ENCODE results near the gene CD79B.

CD79B gene

DNA sequence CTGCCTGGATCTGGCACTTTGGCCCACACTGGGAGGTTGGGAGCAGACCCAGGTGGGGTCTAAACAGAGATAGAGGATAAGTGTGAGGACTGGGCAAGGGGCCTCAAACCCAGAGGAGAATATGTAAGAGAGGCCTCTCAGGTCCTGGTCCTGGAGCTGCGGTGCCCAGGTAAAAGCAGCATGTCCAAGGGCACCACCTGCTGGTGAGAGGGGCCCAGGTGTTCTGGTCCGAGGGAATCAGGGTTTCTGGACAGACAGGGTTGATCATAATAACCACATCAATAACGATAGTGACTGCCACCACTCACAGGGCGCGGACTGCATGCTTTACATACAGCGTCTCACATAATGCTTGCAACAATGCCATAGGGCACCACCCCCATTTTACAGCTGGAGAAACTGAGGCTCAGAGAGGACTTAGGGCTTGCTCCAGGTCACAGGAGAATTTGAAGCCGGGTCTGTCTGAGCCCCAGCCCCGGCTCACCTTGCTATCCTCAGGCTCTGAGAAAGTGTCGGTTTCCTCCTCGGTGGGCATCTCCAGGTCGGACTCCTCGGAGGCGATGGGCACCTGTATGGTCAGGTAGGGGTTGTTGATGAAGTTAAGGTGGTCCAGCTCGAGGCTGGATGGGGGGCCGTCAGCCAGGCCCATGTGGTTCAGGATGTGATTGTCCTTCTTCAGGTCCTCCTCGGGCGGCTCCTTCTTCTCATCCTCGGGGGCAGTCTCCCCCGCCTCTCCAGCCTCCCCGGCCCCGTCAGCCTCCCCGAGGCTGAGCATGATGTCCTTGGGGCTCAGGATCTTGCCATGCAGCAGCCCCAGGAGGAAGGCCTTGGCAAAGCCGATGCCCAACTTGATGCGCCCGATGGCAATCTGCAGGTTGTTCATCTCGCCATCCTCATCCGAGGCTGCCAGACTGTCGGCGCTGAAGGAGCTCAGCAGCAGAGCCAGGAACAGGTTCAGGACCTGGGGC, 19.1 kb upstream of the CD79B start:
- Histone ChIP-seq H3K9ac (ENCODE audit: low read depth, low read length) (no peak overlapping the region), H3K4me3 (ENCODE audit: low read depth, low read length) (no peak overlapping the region), H3K4me1 (ENCODE audit: control insufficient read depth, insufficient read depth, low read length) (no peaks in the 10 kb centered on the region), H3K9me3 (ENCODE audit: control insufficient read depth, insufficient read depth, low read length) (no peaks in the 10 kb centered on the region), H3K36me3 (ENCODE audit: control insufficient read depth, insufficient read depth, low read length) (no peaks in the 10 kb centered on the region), H3K27ac (ENCODE audit: low read depth, low read length) (no peak overlapping the region), H3K27me3 (ENCODE audit: control insufficient read depth, insufficient read depth, low read length) (no peaks in the 10 kb centered on the region)

GRCh38 chr17:63949576-63950250, 17.6 kb upstream of the CD79B start:
- no peak overlapping the region for H3K9ac ChIP-seq (ENCODE audit: low read depth, low read length)
- H3K9me3 ChIP-seq (ENCODE audit: control insufficient read depth, insufficient read depth, low read length): no peaks in the 10 kb centered on the region
- H3K4me1 ChIP-seq (ENCODE audit: control insufficient read depth, insufficient read depth, low read length): no peaks in the 10 kb centered on the region

GRCh38 chr17:63948521-63948920, 16.4 kb upstream of the CD79B start:
- Histone ChIP-seq H3K4me1 (ENCODE audit: control insufficient read depth, insufficient read depth, low read length) (no peaks in the 10 kb centered on the region), H3K27ac (ENCODE audit: low read depth, low read length) (no peak overlapping the region), H3K9ac (ENCODE audit: low read depth, low read length) (no peak overlapping the region), H3K27me3 (ENCODE audit: control insufficient read depth, insufficient read depth, low read length) (no peaks in the 10 kb centered on the region), H3K36me3 (ENCODE audit: control insufficient read depth, insufficient read depth, low read length) (no peaks in the 10 kb centered on the region), H3K9me3 (ENCODE audit: control insufficient read depth, insufficient read depth, low read length) (no peaks in the 10 kb centered on the region), H3K4me3 (ENCODE audit: low read depth, low read length) (no peak overlapping the region)

More at GRCh38 chr17:63949576-63950250, 17.6 kb upstream of the CD79B start:
- H3K4me3 ChIP-seq (ENCODE audit: low read depth, low read length): no peak overlapping the region
- no peak overlapping the region for H3K27ac ChIP-seq (ENCODE audit: low read depth, low read length)
- no peaks in the 10 kb centered on the region for H3K36me3 ChIP-seq (ENCODE audit: control insufficient read depth, insufficient read depth, low read length)
- H3K27me3 ChIP-seq (ENCODE audit: control insufficient read depth, insufficient read depth, low read length): no peaks in the 10 kb centered on the region

- Histone ChIP-seq H3K4me1 (ENCODE audit: control insufficient read depth, insufficient read depth, low read length) (no peaks in the 10 kb centered on the region), H3K36me3 (ENCODE audit: control insufficient read depth, insufficient read depth, low read length) (no peaks in the 10 kb centered on the region), H3K9ac (ENCODE audit: low read depth, low read length) (no peak overlapping the region), H3K27me3 (ENCODE audit: control insufficient read depth, insufficient read depth, low read length) (no peaks in the 10 kb centered on the region), H3K9me3 (ENCODE audit: control insufficient read depth, insufficient read depth, low read length) (no peaks in the 10 kb centered on the region), H3K4me3 (ENCODE audit: low read depth, low read length) (no peak overlapping the region), H3K27ac (ENCODE audit: low read depth, low read length) (no peak overlapping the region)
These were observed 15.7 kb upstream of the CD79B start for GRCh38 chr17:63947711-63948330.

GRCh38 chr17:63946440-63947363, 14.6 kb upstream of the CD79B start:
- Histone ChIP-seq H3K4me3 (ENCODE audit: low read depth, low read length) (no peak overlapping the region), H3K9ac (ENCODE audit: low read depth, low read length) (no peak overlapping the region), H3K27ac (ENCODE audit: low read depth, low read length) (no peak overlapping the region), H3K4me1 (ENCODE audit: control insufficient read depth, insufficient read depth, low read length) (no peaks in the 10 kb centered on the region), H3K9me3 (ENCODE audit: control insufficient read depth, insufficient read depth, low read length) (no peaks in the 10 kb centered on the region), H3K27me3 (ENCODE audit: control insufficient read depth, insufficient read depth, low read length) (no peaks in the 10 kb centered on the region), H3K36me3 (ENCODE audit: control insufficient read depth, insufficient read depth, low read length) (0 out of 2 replicates have a peak, but pooled peaks cover 7% of the 10 kb centered on the region)

DNA sequence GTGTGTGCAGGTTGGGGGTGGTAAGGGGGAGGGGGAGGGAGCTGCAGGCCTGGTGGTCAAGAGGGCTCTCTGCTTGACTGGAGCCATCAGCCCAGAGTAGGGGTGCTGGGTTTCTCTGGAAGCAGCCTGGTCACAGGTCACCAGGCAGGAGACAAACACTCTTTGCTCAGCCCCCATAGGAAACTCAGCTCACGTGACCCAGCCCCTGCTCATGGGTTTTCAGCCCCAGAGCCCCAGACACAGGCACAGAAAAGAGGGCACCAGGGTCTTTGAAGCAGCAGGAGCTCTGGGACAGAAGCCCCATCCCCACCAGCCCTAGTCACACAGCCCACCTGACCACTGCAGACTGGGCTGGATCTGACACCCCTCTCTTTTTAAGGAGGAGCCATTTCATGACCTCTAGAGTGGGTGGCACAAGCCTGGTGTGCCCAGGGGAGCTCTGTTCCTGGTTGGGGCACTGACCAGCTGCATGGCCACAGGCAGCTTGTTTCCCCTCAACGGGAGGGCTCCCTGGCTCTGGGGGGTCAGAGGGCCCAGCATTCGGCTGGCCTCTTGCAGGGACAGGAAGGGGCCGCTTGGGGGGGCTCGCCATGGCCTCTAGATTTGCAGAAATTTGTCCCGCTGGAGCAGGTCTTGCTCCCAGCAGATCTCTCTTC, 13.8 kb upstream of the CD79B start:
- no peak overlapping the region for H3K4me3 ChIP-seq (ENCODE audit: low read depth, low read length)
- H3K36me3 ChIP-seq (ENCODE audit: control insufficient read depth, insufficient read depth, low read length): peaks cover 12% of the 10 kb centered on the region; the same call in 1 of the 2 replicates
- no peak overlapping the region for H3K9ac ChIP-seq (ENCODE audit: low read depth, low read length)
- no peaks in the 10 kb centered on the region for H3K4me1 ChIP-seq (ENCODE audit: control insufficient read depth, insufficient read depth, low read length)
- no peaks in the 10 kb centered on the region for H3K27me3 ChIP-seq (ENCODE audit: control insufficient read depth, insufficient read depth, low read length)
- H3K9me3 ChIP-seq (ENCODE audit: control insufficient read depth, insufficient read depth, low read length): no peaks in the 10 kb centered on the region
- no peak overlapping the region for H3K27ac ChIP-seq (ENCODE audit: low read depth, low read length)

- Histone ChIP-seq H3K36me3 (ENCODE audit: control insufficient read depth, insufficient read depth, low read length) (peaks cover 15% of the 10 kb centered on the region; the same call in 1 of the 2 replicates), H3K4me3 (ENCODE audit: low read depth, low read length) (no peak overlapping the region)
These were observed 12.8 kb upstream of the CD79B start for GRCh38 chr17:63944736-63945499.

DNA sequence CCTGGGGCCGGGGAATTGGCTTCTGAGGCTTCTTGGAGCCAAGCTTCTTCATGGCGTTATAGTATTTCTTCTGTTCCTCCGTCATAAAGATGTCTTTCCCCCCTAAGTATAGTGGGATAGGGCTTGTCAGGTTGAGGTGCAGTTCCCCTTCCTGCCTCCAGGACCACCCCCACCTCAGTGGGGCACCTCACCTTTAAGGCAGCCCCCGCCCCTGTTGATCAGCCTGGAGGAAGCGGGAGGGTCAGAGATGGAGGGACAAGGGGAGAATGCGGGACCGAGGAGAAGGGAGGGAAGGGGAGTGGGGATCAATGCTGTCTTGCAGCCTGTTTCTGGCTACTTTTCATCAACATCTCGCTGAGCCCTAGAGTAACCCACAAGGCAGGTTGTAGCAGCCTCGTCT, 11.6 kb upstream of the CD79B start:
- Histone ChIP-seq H3K27me3 (ENCODE audit: control insufficient read depth, insufficient read depth, low read length) (no peaks in the 10 kb centered on the region), H3K36me3 (ENCODE audit: control insufficient read depth, insufficient read depth, low read length) (peaks cover 15% of the 10 kb centered on the region; the same call in 1 of the 2 replicates), H3K4me1 (ENCODE audit: control insufficient read depth, insufficient read depth, low read length) (no peaks in the 10 kb centered on the region), H3K4me3 (ENCODE audit: low read depth, low read length) (no peak overlapping the region), H3K9me3 (ENCODE audit: control insufficient read depth, insufficient read depth, low read length) (no peaks in the 10 kb centered on the region), H3K27ac (ENCODE audit: low read depth, low read length) (no peak overlapping the region), H3K9ac (ENCODE audit: low read depth, low read length) (no peak overlapping the region)

More at GRCh38 chr17:63944736-63945499, 12.8 kb upstream of the CD79B start:
- Histone ChIP-seq H3K27ac (ENCODE audit: low read depth, low read length) (no peak overlapping the region), H3K9ac (ENCODE audit: low read depth, low read length) (no peak overlapping the region), H3K4me1 (ENCODE audit: control insufficient read depth, insufficient read depth, low read length) (no peaks in the 10 kb centered on the region), H3K9me3 (ENCODE audit: control insufficient read depth, insufficient read depth, low read length) (no peaks in the 10 kb centered on the region), H3K27me3 (ENCODE audit: control insufficient read depth, insufficient read depth, low read length) (no peaks in the 10 kb centered on the region)

DNA sequence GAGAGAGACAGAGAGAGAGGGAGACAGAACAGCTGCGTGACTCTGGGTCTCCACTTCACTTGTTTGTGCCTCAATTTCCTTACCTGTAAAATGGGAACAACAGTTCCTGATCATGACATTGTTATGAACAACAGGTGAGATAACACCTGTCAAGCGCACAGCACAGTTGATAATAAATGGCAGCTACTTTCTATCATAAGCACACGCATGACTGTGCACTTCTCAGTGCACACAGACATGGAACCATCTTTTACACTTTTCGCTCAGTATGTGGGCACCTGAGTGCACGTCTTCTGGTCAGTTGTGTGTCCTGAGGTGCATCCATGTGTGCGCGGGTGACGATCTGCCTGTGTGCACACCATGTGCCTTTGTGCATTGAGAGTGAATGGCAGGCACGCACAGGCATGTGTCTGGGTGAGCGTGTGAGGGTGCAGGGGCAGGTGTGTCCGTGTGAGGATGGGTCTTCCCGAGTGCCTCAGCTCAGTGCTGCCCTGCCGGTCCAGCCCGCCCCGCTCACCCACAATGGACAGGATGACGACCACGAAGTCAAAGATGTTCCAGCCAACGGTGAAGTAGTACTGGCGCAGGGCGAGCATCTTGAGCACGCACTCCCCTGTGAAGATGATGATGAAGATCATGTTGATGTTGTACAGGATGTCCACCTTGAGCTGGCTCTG, 10.3 kb upstream of the CD79B start:
- no peak overlapping the region for H3K9ac ChIP-seq (ENCODE audit: low read depth, low read length)
- H3K4me1 ChIP-seq (ENCODE audit: control insufficient read depth, insufficient read depth, low read length): no peaks in the 10 kb centered on the region
- peaks cover 15% of the 10 kb centered on the region; the same call in 1 of the 2 replicates for H3K36me3 ChIP-seq (ENCODE audit: control insufficient read depth, insufficient read depth, low read length)
- H3K27ac ChIP-seq (ENCODE audit: low read depth, low read length): no peak overlapping the region
- H3K27me3 ChIP-seq (ENCODE audit: control insufficient read depth, insufficient read depth, low read length): no peaks in the 10 kb centered on the region
- H3K4me3 ChIP-seq (ENCODE audit: low read depth, low read length): no peak overlapping the region
- H3K9me3 ChIP-seq (ENCODE audit: control insufficient read depth, insufficient read depth, low read length): no peaks in the 10 kb centered on the region

All from HUES48 (cell line).